ENCODE data around the gene THOC2.

Gene THOC2

GRCh38 chrX:123756320-123756719 is 23.5 kb upstream of the THOC2 start:
- Histone ChIP-seq H3K4me1 (ENCODE audit: control insufficient read depth in 2 of 2, insufficient read depth in 1 of 2, low read depth in 1 of 2, low read length in 2 of 2) (no peaks in the 10 kb centered on the region), H2BK5ac (ENCODE audit: low read length) (no peak overlapping the region), H2BK15ac (ENCODE audit: low read length) (no peak overlapping the region), H2BK12ac (ENCODE audit: low read length) (no peak overlapping the region), H3K79me1 (ENCODE audit: low read depth, low read length) (no peaks in the 10 kb centered on the region), H3K18ac (ENCODE audit: low read length) (no peak overlapping the region), H4K91ac (ENCODE audit: low read depth, low read length, poor library complexity) (no peak overlapping the region), H3K27me3 (ENCODE audit: control insufficient read depth in 3 of 3, insufficient read depth in 3 of 3, low read depth in 1 of 3, low read length in 3 of 3) (no peaks in the 10 kb centered on the region), H3K14ac (ENCODE audit: low read length) (no peak overlapping the region), H2AFZ (ENCODE audit: low read length) (no peak overlapping the region), H3K9me3 (replicated peaks in 1 of 2; ENCODE audit: control insufficient read depth in 2 of 2, insufficient read depth in 1 of 2, low read depth in 1 of 2, low read length in 2 of 2) (no peaks in the 10 kb centered on the region), H3K23ac (ENCODE audit: low read depth, low read length, poor library complexity) (no peak overlapping the region), H2BK120ac (ENCODE audit: low read depth, low read length) (no peak overlapping the region), H3K36me3 (replicated peaks in 1 of 2; ENCODE audit: control insufficient read depth in 2 of 2, insufficient read depth in 2 of 2, low read length in 2 of 2) (no peaks in the 10 kb centered on the region), H3K27ac (replicated peaks; ENCODE audit: low read length) (no peak overlapping the region), H3K9ac (ENCODE audit: low read depth, low read length, poor library complexity) (no peak overlapping the region), H2AK5ac (ENCODE audit: low read depth, low read length) (no peak overlapping the region), H3K4me3 (ENCODE audit: low read length in 2 of 2) (no peak overlapping the region), H3K4ac (ENCODE audit: low read length) (no peak overlapping the region), H3K4me2 (ENCODE audit: insufficient read depth, low read length, poor library complexity, severe bottlenecking) (no peak overlapping the region), H4K8ac (ENCODE audit: low read depth, low read length) (no peak overlapping the region)
- DNase-seq (ENCODE audit: low spot score) = no peak

DNA sequence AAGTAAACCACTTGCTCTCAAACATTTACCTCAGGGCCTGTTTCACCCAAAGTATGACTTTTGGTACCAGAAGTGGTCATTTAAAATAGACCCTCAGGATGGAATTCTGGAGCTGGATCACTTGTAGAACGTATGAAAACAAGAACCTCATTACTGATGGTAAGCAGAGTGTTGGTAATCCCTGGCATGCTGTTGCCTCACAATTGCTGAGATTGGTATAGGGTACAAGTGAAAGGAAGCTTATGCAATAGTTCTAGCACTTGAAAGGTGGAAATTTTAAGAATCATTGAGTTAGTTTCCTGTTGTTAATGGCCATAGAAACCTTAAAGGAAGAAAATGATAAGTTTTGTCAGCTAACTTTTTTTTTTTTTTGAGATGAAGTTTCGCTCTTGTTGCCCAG is 22.3 kb upstream of the THOC2 start:
- no peak for DNase-seq (ENCODE audit: low spot score)
- H3K27me3 ChIP-seq (ENCODE audit: control insufficient read depth in 3 of 3, insufficient read depth in 3 of 3, low read depth in 1 of 3, low read length in 3 of 3) = no peaks in the 10 kb centered on the region
- no peak overlapping the region for H3K18ac ChIP-seq (ENCODE audit: low read length)
- no peaks in the 10 kb centered on the region for H3K9me3 ChIP-seq (replicated peaks in 1 of 2; ENCODE audit: control insufficient read depth in 2 of 2, insufficient read depth in 1 of 2, low read depth in 1 of 2, low read length in 2 of 2)
- no peak overlapping the region for H3K27ac ChIP-seq (replicated peaks; ENCODE audit: low read length)
- no peak overlapping the region for H2BK12ac ChIP-seq (ENCODE audit: low read length)
- no peak overlapping the region for H3K4me3 ChIP-seq (ENCODE audit: low read length in 2 of 2)
- no peak overlapping the region for H4K8ac ChIP-seq (ENCODE audit: low read depth, low read length)
- no peak overlapping the region for H3K9ac ChIP-seq (ENCODE audit: low read depth, low read length, poor library complexity)
- H2AK5ac ChIP-seq (ENCODE audit: low read depth, low read length) = no peak overlapping the region
- no peak overlapping the region for H2AFZ ChIP-seq (ENCODE audit: low read length)
- no peak overlapping the region for H3K23ac ChIP-seq (ENCODE audit: low read depth, low read length, poor library complexity)
- no peak overlapping the region for H2BK15ac ChIP-seq (ENCODE audit: low read length)
- H2BK120ac ChIP-seq (ENCODE audit: low read depth, low read length) = no peak overlapping the region
- H4K91ac ChIP-seq (ENCODE audit: low read depth, low read length, poor library complexity) = no peak overlapping the region
- H3K79me1 ChIP-seq (ENCODE audit: low read depth, low read length) = no peaks in the 10 kb centered on the region
- no peaks in the 10 kb centered on the region for H3K36me3 ChIP-seq (replicated peaks in 1 of 2; ENCODE audit: control insufficient read depth in 2 of 2, insufficient read depth in 2 of 2, low read length in 2 of 2)
- H3K4me2 ChIP-seq (ENCODE audit: insufficient read depth, low read length, poor library complexity, severe bottlenecking) = no peak overlapping the region
- no peaks in the 10 kb centered on the region for H3K4me1 ChIP-seq (ENCODE audit: control insufficient read depth in 2 of 2, insufficient read depth in 1 of 2, low read depth in 1 of 2, low read length in 2 of 2)
- H3K4ac ChIP-seq (ENCODE audit: low read length) = no peak overlapping the region
- H3K14ac ChIP-seq (ENCODE audit: low read length) = no peak overlapping the region
- WGBS, 2 donors (ENCODE audit: extremely low coverage in 2 of 2, insufficient read length in 2 of 2, insufficient replicate concordance in 1 of 2) = no CpG with 5 or more reads among the region's 2 CpGs
- no peak overlapping the region for H2BK5ac ChIP-seq (ENCODE audit: low read length)

- H3K9ac ChIP-seq (ENCODE audit: low read depth, low read length, poor library complexity) = no peak overlapping the region
- H2AK5ac ChIP-seq (ENCODE audit: low read depth, low read length) = no peak overlapping the region
- H3K4me3 ChIP-seq (ENCODE audit: low read length in 2 of 2) = no peak overlapping the region
- no peak overlapping the region for H3K18ac ChIP-seq (ENCODE audit: low read length)
- no peak overlapping the region for H4K91ac ChIP-seq (ENCODE audit: low read depth, low read length, poor library complexity)
- no peak overlapping the region for H3K4ac ChIP-seq (ENCODE audit: low read length)
- no peaks in the 10 kb centered on the region for H3K9me3 ChIP-seq (replicated peaks in 1 of 2; ENCODE audit: control insufficient read depth in 2 of 2, insufficient read depth in 1 of 2, low read depth in 1 of 2, low read length in 2 of 2)
- H3K36me3 ChIP-seq (replicated peaks in 1 of 2; ENCODE audit: control insufficient read depth in 2 of 2, insufficient read depth in 2 of 2, low read length in 2 of 2) = no peaks in the 10 kb centered on the region
- no peak overlapping the region for H3K14ac ChIP-seq (ENCODE audit: low read length)
- no peak overlapping the region for H4K8ac ChIP-seq (ENCODE audit: low read depth, low read length)
- H3K79me1 ChIP-seq (ENCODE audit: low read depth, low read length) = no peaks in the 10 kb centered on the region
- no peak overlapping the region for H3K23ac ChIP-seq (ENCODE audit: low read depth, low read length, poor library complexity)
- WGBS, 2 donors (ENCODE audit: extremely low coverage in 2 of 2, insufficient read length in 2 of 2, insufficient replicate concordance in 1 of 2) = no CpG with 5 or more reads among the region's 8 CpGs
- H2AFZ ChIP-seq (ENCODE audit: low read length) = no peak overlapping the region
- H3K4me1 ChIP-seq (ENCODE audit: control insufficient read depth in 2 of 2, insufficient read depth in 1 of 2, low read depth in 1 of 2, low read length in 2 of 2) = no peaks in the 10 kb centered on the region
- no peak overlapping the region for H2BK15ac ChIP-seq (ENCODE audit: low read length)
- no peak overlapping the region for H3K4me2 ChIP-seq (ENCODE audit: insufficient read depth, low read length, poor library complexity, severe bottlenecking)
- H2BK120ac ChIP-seq (ENCODE audit: low read depth, low read length) = no peak overlapping the region
- H2BK5ac ChIP-seq (ENCODE audit: low read length) = no peak overlapping the region
- H3K27me3 ChIP-seq (ENCODE audit: control insufficient read depth in 3 of 3, insufficient read depth in 3 of 3, low read depth in 1 of 3, low read length in 3 of 3) = no peaks in the 10 kb centered on the region
- no peak overlapping the region for H2BK12ac ChIP-seq (ENCODE audit: low read length)
- H3K27ac ChIP-seq (replicated peaks; ENCODE audit: low read length) = no peak overlapping the region
- DNase-seq (ENCODE audit: low spot score) = no peak
Observed at GRCh38 chrX:123753656-123754350, 21.0 kb upstream of the THOC2 start.

DNA sequence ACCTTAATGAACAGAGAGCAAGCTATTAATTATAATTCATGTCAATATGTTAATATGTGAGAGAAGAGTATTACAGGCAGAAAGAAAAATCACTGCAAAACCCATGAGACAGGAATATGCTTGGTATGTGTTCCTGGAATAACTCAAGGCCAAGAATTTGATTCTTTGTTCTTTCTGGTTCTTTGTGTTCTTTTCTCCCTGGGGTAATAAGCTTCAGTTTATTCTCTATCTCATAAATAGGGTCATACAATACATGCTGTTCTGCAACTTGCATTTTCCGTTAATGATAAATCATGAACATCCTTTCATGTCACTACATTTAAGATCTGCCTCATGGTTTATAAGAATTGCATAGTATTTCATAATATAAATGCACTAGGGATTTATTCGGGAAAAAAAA is 16.8 kb upstream of the THOC2 start:
- no CpG with 5 or more reads among the region's 2 CpGs for WGBS, 2 donors (ENCODE audit: extremely low coverage in 2 of 2, insufficient read length in 2 of 2, insufficient replicate concordance in 1 of 2)
- Histone ChIP-seq H2AK5ac (ENCODE audit: low read depth, low read length) (no peak overlapping the region), H3K18ac (ENCODE audit: low read length) (no peak overlapping the region), H3K27me3 (ENCODE audit: control insufficient read depth in 3 of 3, insufficient read depth in 3 of 3, low read depth in 1 of 3, low read length in 3 of 3) (no peaks in the 10 kb centered on the region), H4K91ac (ENCODE audit: low read depth, low read length, poor library complexity) (no peak overlapping the region), H3K4me3 (ENCODE audit: low read length in 2 of 2) (no peak overlapping the region), H2BK5ac (ENCODE audit: low read length) (no peak overlapping the region), H2BK12ac (ENCODE audit: low read length) (no peak overlapping the region), H3K27ac (replicated peaks; ENCODE audit: low read length) (no peak overlapping the region), H2AFZ (ENCODE audit: low read length) (no peak overlapping the region), H4K8ac (ENCODE audit: low read depth, low read length) (no peak overlapping the region), H3K14ac (ENCODE audit: low read length) (no peak overlapping the region), H3K79me1 (ENCODE audit: low read depth, low read length) (no peaks in the 10 kb centered on the region), H2BK15ac (ENCODE audit: low read length) (no peak overlapping the region), H3K36me3 (replicated peaks in 1 of 2; ENCODE audit: control insufficient read depth in 2 of 2, insufficient read depth in 2 of 2, low read length in 2 of 2) (no peaks in the 10 kb centered on the region), H3K9ac (ENCODE audit: low read depth, low read length, poor library complexity) (no peak overlapping the region), H3K4me1 (ENCODE audit: control insufficient read depth in 2 of 2, insufficient read depth in 1 of 2, low read depth in 1 of 2, low read length in 2 of 2) (no peaks in the 10 kb centered on the region), H3K23ac (ENCODE audit: low read depth, low read length, poor library complexity) (no peak overlapping the region), H3K4ac (ENCODE audit: low read length) (no peak overlapping the region), H3K4me2 (ENCODE audit: insufficient read depth, low read length, poor library complexity, severe bottlenecking) (no peak overlapping the region), H2BK120ac (ENCODE audit: low read depth, low read length) (no peak overlapping the region), H3K9me3 (replicated peaks in 1 of 2; ENCODE audit: control insufficient read depth in 2 of 2, insufficient read depth in 1 of 2, low read depth in 1 of 2, low read length in 2 of 2) (no peaks in the 10 kb centered on the region)
- DNase-seq (ENCODE audit: low spot score) = no peak

Data from neuronal stem cell (in vitro differentiated cells).